Hepatocyte (in vitro differentiated cells): ENCODE data around the gene ITGB1. TPM values are rescaled to one million over a fixed set of nuclear protein-coding genes. Genes with fewer than 3 reads are reported as not detected.
"Not testable (repeated sequence)": the region's sequence is repeated elsewhere in the genome, so short reads cannot be mapped to it uniquely, and the experiment has no call there.

Experiments used
- DNase-seq: peaks from one replicate; pipeline ENCODE4 v3.0.0-alpha.2; 2016; ENCODE audit warnings: low spot score
- H2AFZ ChIP-seq: fragments of 200-600 bp; sonication (generic); 2 replicates; pipeline ENCODE4 v1.6.0; 2016; ENCODE audit warnings: antibody characterized with exemption, mild to moderate bottlenecking
- H3K27ac ChIP-seq: fragments of 200-600 bp; sonication (generic); 2 replicates; pipeline ENCODE4 v1.5.1; 2016; ENCODE audit warnings: mild to moderate bottlenecking
- H3K27me3 ChIP-seq: fragments of 200-600 bp; sonication (generic); 2 replicates; pipeline ENCODE4 v1.6.1; 2016
- H3K36me3 ChIP-seq: fragments of 200-600 bp; sonication (generic); replicated peaks from 2 replicates; pipeline ENCODE4 v1.5.1; 2016; ENCODE audit warnings: low read depth; ENCODE audit not compliant: insufficient read depth
- H3K4me1 ChIP-seq: fragments of 200-600 bp; sonication (generic); 2 replicates; pipeline ENCODE4 v1.5.1; 2016; ENCODE audit warnings: mild to moderate bottlenecking, moderate library complexity; ENCODE audit not compliant: insufficient read depth
- H3K4me2 ChIP-seq: fragments of 200-600 bp; sonication (generic); 2 replicates; pipeline ENCODE4 v1.6.0; 2016
- H3K4me3 ChIP-seq: fragments of 200-600 bp; sonication (generic); 2 replicates; pipeline ENCODE4 v1.5.1; 2016; ENCODE audit warnings: mild to moderate bottlenecking
- H3K79me2 ChIP-seq: fragments of 200-600 bp; sonication (generic); 2 replicates; pipeline ENCODE4 v1.6.0; 2017; ENCODE audit warnings: mild to moderate bottlenecking
- H3K9me2 ChIP-seq: fragments of 200-600 bp; sonication (generic); replicated peaks from 2 replicates; pipeline ENCODE4 v1.6.0; 2017; ENCODE audit warnings: mild to moderate bottlenecking; ENCODE audit not compliant: insufficient read depth
- H3K9me3 ChIP-seq: fragments of 200-600 bp; sonication (generic); 2 replicates; pipeline ENCODE4 v1.5.1; 2016; ENCODE audit warnings: low read depth, mild to moderate bottlenecking
- H4K20me1 ChIP-seq: fragments of 200-600 bp; sonication (generic); 2 replicates; pipeline ENCODE4 v1.6.0; 2016; ENCODE audit warnings: mild to moderate bottlenecking; ENCODE audit not compliant: insufficient read depth, poor library complexity, severe bottlenecking
- EZH2 ChIP-seq: fragments of 200-600 bp; sonication (generic); IDR thresholded peaks from 2 replicates; pipeline ENCODE4 v1.6.1; 2016; ENCODE audit warnings: antibody characterized with exemption, mild to moderate bottlenecking, borderline replicate concordance
- EZH2phosphoT487 ChIP-seq: fragments of 200-600 bp; sonication (generic); IDR thresholded peaks from one replicate; pipeline ENCODE4 v1.6.1; 2018; ENCODE audit warnings: antibody characterized with exemption, mild to moderate bottlenecking, low read depth, moderate library complexity; ENCODE audit not compliant: unreplicated experiment, severe bottlenecking
- WGBS: methylation state at CpG from one replicate; pipeline ENCODE4 v1.1.6; 2016; ENCODE audit warnings: low lambda C conversion rate; ENCODE audit errors: missing lambda C conversion rate; 5-methylcytosine and 5-hydroxymethylcytosine counted together
- polyA plus RNA-seq: library from polyadenylated mRNA; unstranded; fragments of >200 nt; fragmentation: Nextera tagmentation; extraction: Ambion mirVana; gene quantifications from 2 replicates; pipeline ENCODE4 v1.2.1, GENCODE V29; 2016
- total RNA-seq: library from RNA; depleted of rRNA; stranded (reverse); fragments of >200 nt; gene quantifications from 2 replicates; pipeline ENCODE4 v1.2.3, GENCODE V29; 2014
- TF ChIP-seq, protein P1 (sequence below): fragments of 200-600 bp; sonication (generic); IDR thresholded peaks from 2 replicates; pipeline ENCODE4 v1.5.1; 2016; ENCODE audit warnings: antibody characterized with exemption, mild to moderate bottlenecking; ENCODE audit not compliant: poor library complexity

The ITGB1 gene
- total and polyA plus RNA-seq, 2 experiments from 2014 or later, result 291 to 552 TPM

DNA sequence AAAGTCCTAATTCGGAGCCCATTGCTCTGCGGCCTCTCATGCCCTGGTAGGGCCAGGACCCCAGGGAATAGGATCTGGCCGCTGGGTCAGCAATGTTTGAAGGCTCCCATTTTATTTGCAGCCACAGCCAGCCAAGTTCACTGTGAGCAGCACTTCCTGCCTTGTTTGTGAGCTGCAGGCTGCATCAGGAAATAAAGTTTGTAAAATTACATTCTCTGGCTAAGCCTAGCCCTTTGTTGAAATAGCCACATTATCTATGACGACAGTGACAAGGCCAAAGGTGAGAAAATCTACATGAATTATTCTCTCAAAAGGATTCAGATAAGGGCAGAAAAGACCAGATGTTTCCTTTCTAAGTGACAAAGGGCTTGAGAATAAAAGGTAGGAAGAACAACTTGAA lies 23.7 kb upstream of the ITGB1 start:
- Histone ChIP-seq H3K4me3 (no peak overlapping the region), H3K4me1 (peaks cover 23% of the 10 kb centered on the region), H3K79me2 (no peaks in the 10 kb centered on the region), H3K36me3 (no peaks in the 10 kb centered on the region), H3K27ac (peak overlapping the region; percentile 98), H2AFZ (peak overlapping the region; percentile 6), H3K4me2 (peak overlapping the region; percentile 70), H3K9me2 (no peaks in the 10 kb centered on the region), H4K20me1 (no peaks in the 10 kb centered on the region), H3K9me3 (no peaks in the 10 kb centered on the region), H3K27me3 (no peaks in the 10 kb centered on the region)
- 42% methylated on average over 4 of the region's 4 CpGs for WGBS
- DNase-seq, result peak; percentile 62
- TF ChIP-seq EZH2 (no peak), EZH2phosphoT487 (no peak)
- TF ChIP-seq, protein P1, sequence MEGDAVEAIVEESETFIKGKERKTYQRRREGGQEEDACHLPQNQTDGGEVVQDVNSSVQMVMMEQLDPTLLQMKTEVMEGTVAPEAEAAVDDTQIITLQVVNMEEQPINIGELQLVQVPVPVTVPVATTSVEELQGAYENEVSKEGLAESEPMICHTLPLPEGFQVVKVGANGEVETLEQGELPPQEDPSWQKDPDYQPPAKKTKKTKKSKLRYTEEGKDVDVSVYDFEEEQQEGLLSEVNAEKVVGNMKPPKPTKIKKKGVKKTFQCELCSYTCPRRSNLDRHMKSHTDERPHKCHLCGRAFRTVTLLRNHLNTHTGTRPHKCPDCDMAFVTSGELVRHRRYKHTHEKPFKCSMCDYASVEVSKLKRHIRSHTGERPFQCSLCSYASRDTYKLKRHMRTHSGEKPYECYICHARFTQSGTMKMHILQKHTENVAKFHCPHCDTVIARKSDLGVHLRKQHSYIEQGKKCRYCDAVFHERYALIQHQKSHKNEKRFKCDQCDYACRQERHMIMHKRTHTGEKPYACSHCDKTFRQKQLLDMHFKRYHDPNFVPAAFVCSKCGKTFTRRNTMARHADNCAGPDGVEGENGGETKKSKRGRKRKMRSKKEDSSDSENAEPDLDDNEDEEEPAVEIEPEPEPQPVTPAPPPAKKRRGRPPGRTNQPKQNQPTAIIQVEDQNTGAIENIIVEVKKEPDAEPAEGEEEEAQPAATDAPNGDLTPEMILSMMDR, result no peak

DNA sequence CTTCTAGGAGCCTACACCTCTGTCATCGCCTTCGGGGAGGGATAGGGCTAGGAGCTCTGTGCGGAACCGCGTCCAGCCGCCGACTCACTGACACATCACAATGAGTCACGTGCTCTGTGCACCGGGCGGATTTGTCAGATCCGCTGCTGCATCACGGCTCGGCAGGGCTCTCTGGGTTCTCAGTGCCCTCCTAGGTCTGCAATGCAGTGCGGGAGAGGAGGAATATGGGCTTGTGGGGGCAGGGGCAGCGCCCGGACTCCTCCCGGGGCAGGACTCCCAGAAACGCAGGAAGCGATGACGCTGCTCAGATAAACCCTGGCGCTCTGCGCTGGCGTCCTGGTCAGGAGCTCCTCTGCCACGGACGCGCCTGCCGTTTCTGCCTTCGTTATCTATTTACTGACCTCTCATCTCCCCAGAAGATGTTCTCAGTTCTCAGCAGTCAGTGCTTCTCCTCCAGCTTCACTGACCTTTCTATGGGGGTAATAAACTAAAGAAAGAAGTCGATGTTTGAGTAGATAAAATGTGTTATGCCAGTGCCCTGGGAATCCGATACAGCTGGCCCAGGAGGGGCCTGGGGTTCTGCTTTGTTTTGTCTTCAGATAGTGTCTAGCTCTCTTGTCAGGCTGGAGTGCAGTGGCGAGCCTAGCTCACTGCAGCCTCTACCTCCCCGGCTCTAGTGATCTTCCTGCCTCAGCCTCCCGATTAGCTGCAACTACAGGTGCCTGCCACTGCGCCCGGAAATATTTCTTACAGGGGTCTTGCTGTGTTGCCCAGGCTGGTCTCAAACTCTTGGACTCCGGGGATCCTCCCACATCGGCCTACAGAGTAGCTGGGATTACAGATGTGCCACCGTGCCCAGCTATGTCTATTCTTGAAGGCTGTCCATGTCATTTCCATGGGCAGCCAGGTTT lies 22.8 kb upstream of the ITGB1 start:
- Histone ChIP-seq H4K20me1 (no peaks in the 10 kb centered on the region), H3K36me3 (no peaks in the 10 kb centered on the region), H3K27ac (peak overlapping the region; percentile 98), H3K4me2 (peak overlapping the region; percentile 70), H3K9me3 (no peaks in the 10 kb centered on the region), H3K9me2 (no peaks in the 10 kb centered on the region), H3K27me3 (no peaks in the 10 kb centered on the region), H3K79me2 (no peaks in the 10 kb centered on the region), H2AFZ (peak overlapping the region; percentile 79), H3K4me3 (peak overlapping the region; percentile 15), H3K4me1 (peaks cover 23% of the 10 kb centered on the region)
- 16% methylated on average over 37 of the region's 38 CpGs for WGBS
- TF ChIP-seq EZH2 (no peak), EZH2phosphoT487 (no peak)
- TF ChIP-seq, protein P1, result no peak
- DNase-seq, result peak; percentile 96

DNA sequence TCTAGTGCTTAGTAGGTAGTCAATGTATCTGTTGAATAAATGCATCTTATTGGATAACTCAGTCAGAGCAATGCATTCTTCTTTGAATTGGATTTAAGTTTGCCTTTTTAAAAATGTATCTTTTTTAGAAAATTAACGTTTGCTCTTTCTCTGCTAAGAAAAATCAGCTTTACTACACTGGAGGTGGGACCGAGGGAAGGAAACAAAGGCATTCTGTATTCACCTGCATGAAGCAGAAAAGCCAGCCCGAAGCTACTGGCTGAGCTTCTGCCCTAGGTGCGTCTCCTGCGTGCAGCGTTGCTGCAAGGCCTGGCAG lies 22.2 kb upstream of the ITGB1 start:
- Histone ChIP-seq H3K4me2 (peak overlapping the region; percentile 70), H3K79me2 (no peaks in the 10 kb centered on the region), H4K20me1 (no peaks in the 10 kb centered on the region), H3K9me2 (no peaks in the 10 kb centered on the region), H3K4me3 (peak overlapping the region; percentile 15), H3K27me3 (no peaks in the 10 kb centered on the region), H3K27ac (peak overlapping the region; percentile 98), H2AFZ (peak overlapping the region; percentile 79), H3K36me3 (no peaks in the 10 kb centered on the region), H3K4me1 (peaks cover 23% of the 10 kb centered on the region), H3K9me3 (no peaks in the 10 kb centered on the region)
- DNase-seq, result no peak
- TF ChIP-seq EZH2phosphoT487, result no peak
- no peak for TF ChIP-seq EZH2
- TF ChIP-seq, protein P1, result no peak
- WGBS, result 3% methylated on average over 6 of the region's 6 CpGs

DNA sequence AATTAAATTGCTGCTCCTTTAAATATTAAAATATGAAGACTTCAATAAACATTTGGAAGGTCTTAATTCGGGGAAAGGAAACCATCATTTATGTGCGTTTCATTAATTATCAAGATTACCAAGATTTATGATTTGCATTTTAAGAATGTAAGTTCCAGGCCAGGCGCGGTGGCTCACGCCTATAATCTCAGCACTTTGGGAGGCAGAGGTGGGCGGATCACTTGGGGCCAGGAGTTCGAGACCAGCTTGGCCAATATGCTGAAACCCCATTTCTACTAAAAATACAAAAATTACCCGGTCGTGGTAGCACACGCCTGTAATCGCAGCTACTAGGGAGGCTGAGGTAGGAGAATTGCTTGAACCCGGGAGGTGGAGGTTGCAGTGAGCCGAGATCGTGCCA lies 21.7 kb upstream of the ITGB1 start:
- not testable (repeated sequence) for H3K4me3 ChIP-seq, H3K36me3 ChIP-seq, H3K9me3 ChIP-seq, H3K9me2 ChIP-seq, H3K27me3 ChIP-seq, DNase-seq, H4K20me1 ChIP-seq, H3K79me2 ChIP-seq, H2AFZ ChIP-seq
- 95% methylated on average over 14 of the region's 14 CpGs for WGBS
- H3K4me1 ChIP-seq, result peaks cover 23% of the 10 kb centered on the region
- peak overlapping the region; percentile 70 for H3K4me2 ChIP-seq
- H3K27ac ChIP-seq, result peak overlapping the region; percentile 98
